Measurements from ENCODE around the gene LCOR.

The LCOR gene

GRCh38 chr10:97034958-97035769 lies 203.1 kb downstream of the LCOR start:
- DNase-seq = no peak

GRCh38 chr10:97037365-97038361 lies 205.6 kb downstream of the LCOR start:
- DNase-seq = peak; percentile 5

- no peak for DNase-seq
These were observed 206.6 kb downstream of the LCOR start for GRCh38 chr10:97038688-97039087.

GRCh38 chr10:97039538-97040247 lies 207.6 kb downstream of the LCOR start:
- no peak for DNase-seq

- no peak for DNase-seq
These were observed 208.1 kb downstream of the LCOR start for GRCh38 chr10:97040248-97040584.

GRCh38 chr10:97040706-97041105 lies 208.6 kb downstream of the LCOR start:
- DNase-seq = no peak

GRCh38 chr10:97042081-97042480 lies 210.0 kb downstream of the LCOR start:
- DNase-seq = no peak

GRCh38 chr10:97042716-97043562 lies 210.8 kb downstream of the LCOR start:
- DNase-seq = no peak

- no peak for DNase-seq
These were observed 211.4 kb downstream of the LCOR start for GRCh38 chr10:97043563-97043855.
